GM12892 (cell line): ENCODE data around the gene MTOR.

Source experiments
- POLR2A ChIP-seq: IDR thresholded peaks from 2 replicates; pipeline ENCODE4 v1.6.1; 2011; ENCODE audit warnings: low read depth, low read length, control low read depth
- POLR2AphosphoS5 ChIP-seq: IDR thresholded peaks from 2 replicates; pipeline ENCODE4 v1.6.1; 2011; ENCODE audit warnings: low read depth, low read length, control low read depth

- TF ChIP-seq POLR2A (no peak), POLR2AphosphoS5 (no peak)
Observed at GRCh38 chr1:11256299-11256698, 6.1 kb downstream of the MTOR start.
